ENCODE results near the gene CKS1B. TPM values are rescaled to one million over a fixed set of nuclear protein-coding genes. Genes with fewer than 3 reads are reported as not detected.

Gene CKS1B
- total and polyA plus RNA-seq, 9 of the 15 experiments (the other 6 are each of a cell fraction or from before 2014, with no cell fraction given), result 215 to 1,103 (median 460) TPM

DNA sequence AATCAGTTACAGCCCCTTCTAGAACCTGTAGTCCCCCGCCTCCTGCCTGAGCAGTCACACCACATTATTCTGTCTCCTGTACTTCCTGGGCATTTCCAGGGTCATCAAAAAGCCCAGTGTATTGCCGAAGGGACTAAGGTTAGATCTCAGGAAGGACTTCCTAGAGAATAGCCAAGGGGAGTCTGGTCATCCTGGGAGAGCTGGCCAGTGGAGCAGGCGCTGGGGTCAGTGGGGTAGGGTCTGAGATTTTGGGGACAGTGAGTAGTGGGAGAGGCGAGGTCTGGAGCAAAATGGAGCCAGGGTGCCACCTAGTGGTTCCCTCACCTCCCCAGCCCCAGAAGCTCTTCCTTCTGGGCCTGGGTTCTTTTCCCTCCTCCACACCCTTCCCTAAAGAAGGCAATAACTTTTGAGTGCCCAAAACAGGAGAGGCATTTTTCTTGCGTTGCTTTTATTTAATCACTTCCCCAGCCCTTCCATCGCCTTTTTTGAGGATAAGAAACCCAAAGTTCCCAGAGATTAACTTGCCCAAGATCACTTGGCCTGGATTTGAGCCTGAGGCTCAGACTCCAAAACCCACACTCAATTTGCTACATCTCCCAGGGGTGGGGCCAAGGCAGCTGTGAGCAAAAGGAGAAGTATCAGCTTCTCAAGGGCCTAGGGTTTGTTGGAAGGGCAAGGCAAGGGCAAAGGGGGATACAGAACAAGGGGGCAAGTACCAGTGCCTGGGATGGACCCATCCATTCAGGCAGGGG, 30.7 kb upstream of the CKS1B start (continued):
- TF ChIP-seq POLR2H (tag; IDR thresholded peaks at IDR 0.05; ENCODE audit: low read depth) (no peak), MED1 (CRISPR knock-in tag; IDR thresholded peaks at IDR 0.05; ENCODE audit: borderline replicate concordance) (no peak), PRMT5 (CRISPR knock-in tag; IDR thresholded peaks at IDR 0.05) (no peak), ZNF146 (CRISPR knock-in tag; IDR thresholded peaks at IDR 0.05; ENCODE audit: unreplicated experiment) (no peak), HNRNPUL1 (IDR thresholded peaks at IDR 0.05; ENCODE audit: low read length) (no peak)
- TF ChIP-seq, protein P1, sequence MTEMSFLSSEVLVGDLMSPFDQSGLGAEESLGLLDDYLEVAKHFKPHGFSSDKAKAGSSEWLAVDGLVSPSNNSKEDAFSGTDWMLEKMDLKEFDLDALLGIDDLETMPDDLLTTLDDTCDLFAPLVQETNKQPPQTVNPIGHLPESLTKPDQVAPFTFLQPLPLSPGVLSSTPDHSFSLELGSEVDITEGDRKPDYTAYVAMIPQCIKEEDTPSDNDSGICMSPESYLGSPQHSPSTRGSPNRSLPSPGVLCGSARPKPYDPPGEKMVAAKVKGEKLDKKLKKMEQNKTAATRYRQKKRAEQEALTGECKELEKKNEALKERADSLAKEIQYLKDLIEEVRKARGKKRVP (CRISPR knock-in tag; IDR thresholded peaks at IDR 0.05), result no peak
- TF ChIP-seq, protein P2, sequence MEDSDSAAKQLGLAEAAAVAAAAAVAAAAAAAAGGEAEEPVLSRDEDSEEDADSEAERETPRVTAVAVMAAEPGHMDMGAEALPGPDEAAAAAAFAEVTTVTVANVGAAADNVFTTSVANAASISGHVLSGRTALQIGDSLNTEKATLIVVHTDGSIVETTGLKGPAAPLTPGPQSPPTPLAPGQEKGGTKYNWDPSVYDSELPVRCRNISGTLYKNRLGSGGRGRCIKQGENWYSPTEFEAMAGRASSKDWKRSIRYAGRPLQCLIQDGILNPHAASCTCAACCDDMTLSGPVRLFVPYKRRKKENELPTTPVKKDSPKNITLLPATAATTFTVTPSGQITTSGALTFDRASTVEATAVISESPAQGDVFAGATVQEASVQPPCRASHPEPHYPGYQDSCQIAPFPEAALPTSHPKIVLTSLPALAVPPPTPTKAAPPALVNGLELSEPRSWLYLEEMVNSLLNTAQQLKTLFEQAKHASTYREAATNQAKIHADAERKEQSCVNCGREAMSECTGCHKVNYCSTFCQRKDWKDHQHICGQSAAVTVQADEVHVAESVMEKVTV (CRISPR knock-in tag; IDR thresholded peaks at IDR 0.05), result peak; percentile 69
- TF ChIP-seq, protein P3, sequence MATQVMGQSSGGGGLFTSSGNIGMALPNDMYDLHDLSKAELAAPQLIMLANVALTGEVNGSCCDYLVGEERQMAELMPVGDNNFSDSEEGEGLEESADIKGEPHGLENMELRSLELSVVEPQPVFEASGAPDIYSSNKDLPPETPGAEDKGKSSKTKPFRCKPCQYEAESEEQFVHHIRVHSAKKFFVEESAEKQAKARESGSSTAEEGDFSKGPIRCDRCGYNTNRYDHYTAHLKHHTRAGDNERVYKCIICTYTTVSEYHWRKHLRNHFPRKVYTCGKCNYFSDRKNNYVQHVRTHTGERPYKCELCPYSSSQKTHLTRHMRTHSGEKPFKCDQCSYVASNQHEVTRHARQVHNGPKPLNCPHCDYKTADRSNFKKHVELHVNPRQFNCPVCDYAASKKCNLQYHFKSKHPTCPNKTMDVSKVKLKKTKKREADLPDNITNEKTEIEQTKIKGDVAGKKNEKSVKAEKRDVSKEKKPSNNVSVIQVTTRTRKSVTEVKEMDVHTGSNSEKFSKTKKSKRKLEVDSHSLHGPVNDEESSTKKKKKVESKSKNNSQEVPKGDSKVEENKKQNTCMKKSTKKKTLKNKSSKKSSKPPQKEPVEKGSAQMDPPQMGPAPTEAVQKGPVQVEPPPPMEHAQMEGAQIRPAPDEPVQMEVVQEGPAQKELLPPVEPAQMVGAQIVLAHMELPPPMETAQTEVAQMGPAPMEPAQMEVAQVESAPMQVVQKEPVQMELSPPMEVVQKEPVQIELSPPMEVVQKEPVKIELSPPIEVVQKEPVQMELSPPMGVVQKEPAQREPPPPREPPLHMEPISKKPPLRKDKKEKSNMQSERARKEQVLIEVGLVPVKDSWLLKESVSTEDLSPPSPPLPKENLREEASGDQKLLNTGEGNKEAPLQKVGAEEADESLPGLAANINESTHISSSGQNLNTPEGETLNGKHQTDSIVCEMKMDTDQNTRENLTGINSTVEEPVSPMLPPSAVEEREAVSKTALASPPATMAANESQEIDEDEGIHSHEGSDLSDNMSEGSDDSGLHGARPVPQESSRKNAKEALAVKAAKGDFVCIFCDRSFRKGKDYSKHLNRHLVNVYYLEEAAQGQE (IDR thresholded peaks at IDR 0.05; ENCODE audit: borderline replicate concordance), result peak; percentile 75; the same call in 1 of the 2 replicates
- TF ChIP-seq, protein P3 (CRISPR knock-in tag; IDR thresholded peaks at IDR 0.05; ENCODE audit: low read depth), result no peak
- TF ChIP-seq, protein P4, sequence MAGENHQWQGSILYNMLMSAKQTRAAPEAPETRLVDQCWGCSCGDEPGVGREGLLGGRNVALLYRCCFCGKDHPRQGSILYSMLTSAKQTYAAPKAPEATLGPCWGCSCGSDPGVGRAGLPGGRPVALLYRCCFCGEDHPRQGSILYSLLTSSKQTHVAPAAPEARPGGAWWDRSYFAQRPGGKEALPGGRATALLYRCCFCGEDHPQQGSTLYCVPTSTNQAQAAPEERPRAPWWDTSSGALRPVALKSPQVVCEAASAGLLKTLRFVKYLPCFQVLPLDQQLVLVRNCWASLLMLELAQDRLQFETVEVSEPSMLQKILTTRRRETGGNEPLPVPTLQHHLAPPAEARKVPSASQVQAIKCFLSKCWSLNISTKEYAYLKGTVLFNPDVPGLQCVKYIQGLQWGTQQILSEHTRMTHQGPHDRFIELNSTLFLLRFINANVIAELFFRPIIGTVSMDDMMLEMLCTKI (IDR thresholded peaks at IDR 0.05; ENCODE audit: partially characterized antibody), result no peak
- TF ChIP-seq, protein P5, sequence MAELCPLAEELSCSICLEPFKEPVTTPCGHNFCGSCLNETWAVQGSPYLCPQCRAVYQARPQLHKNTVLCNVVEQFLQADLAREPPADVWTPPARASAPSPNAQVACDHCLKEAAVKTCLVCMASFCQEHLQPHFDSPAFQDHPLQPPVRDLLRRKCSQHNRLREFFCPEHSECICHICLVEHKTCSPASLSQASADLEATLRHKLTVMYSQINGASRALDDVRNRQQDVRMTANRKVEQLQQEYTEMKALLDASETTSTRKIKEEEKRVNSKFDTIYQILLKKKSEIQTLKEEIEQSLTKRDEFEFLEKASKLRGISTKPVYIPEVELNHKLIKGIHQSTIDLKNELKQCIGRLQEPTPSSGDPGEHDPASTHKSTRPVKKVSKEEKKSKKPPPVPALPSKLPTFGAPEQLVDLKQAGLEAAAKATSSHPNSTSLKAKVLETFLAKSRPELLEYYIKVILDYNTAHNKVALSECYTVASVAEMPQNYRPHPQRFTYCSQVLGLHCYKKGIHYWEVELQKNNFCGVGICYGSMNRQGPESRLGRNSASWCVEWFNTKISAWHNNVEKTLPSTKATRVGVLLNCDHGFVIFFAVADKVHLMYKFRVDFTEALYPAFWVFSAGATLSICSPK (IDR thresholded peaks at IDR 0.05; ENCODE audit: borderline replicate concordance), result no peak
